GM19043 (cell line): ENCODE data around the gene MTERF2.
A peak's percentile ranks its signal among the peaks of the same experiment; 100 is the strongest.
"Not testable (repeated sequence)": the region's sequence is repeated elsewhere in the genome, so short reads cannot be mapped to it uniquely, and the experiment has no call there.

Experiments
- ATAC-seq: cut with Tn5 transposase; IDR thresholded peaks from one replicate; pipeline ENCODE4 v1.9.1; 2021; ENCODE audit warnings: low read depth; ENCODE audit not compliant: unreplicated experiment

The MTERF2 gene

GRCh38 chr12:106986625-106987389 lies at the start of gene MTERF2:
Gene MTERF2, minus strand, starts transcription at chr12:106987146. Its CDS starts 8,432 bp downstream, at chr12:106978714.
- peak; percentile 97 for ATAC-seq

- no peak for ATAC-seq
Measured at GRCh38 chr12:107035733-107036132, 48.8 kb upstream of the MTERF2 start.

GRCh38 chr12:107033758-107034739 lies 47.1 kb upstream of the MTERF2 start:
- no peak for ATAC-seq

GRCh38 chr12:107032266-107032665 lies 45.3 kb upstream of the MTERF2 start:
- no peak for ATAC-seq

- ATAC-seq = no peak
Measured at GRCh38 chr12:107031061-107031460, 44.1 kb upstream of the MTERF2 start.

GRCh38 chr12:107029081-107029480 lies 42.1 kb upstream of the MTERF2 start:
- ATAC-seq = no peak

GRCh38 chr12:107027636-107028053 lies 40.7 kb upstream of the MTERF2 start:
- ATAC-seq = no peak

GRCh38 chr12:107026806-107027635 lies 40.1 kb upstream of the MTERF2 start:
- ATAC-seq = no peak

GRCh38 chr12:107026356-107026755 lies 39.4 kb upstream of the MTERF2 start:
- ATAC-seq = not testable (repeated sequence)

- no peak for ATAC-seq
Measured at GRCh38 chr12:107025671-107026070, 38.7 kb upstream of the MTERF2 start.

GRCh38 chr12:107019546-107019945 lies 32.6 kb upstream of the MTERF2 start:
- no peak for ATAC-seq

- ATAC-seq = no peak
Measured at GRCh38 chr12:107017042-107017441, 30.1 kb upstream of the MTERF2 start.

- no peak for ATAC-seq
Measured at GRCh38 chr12:107014055-107014454, 27.1 kb upstream of the MTERF2 start.

GRCh38 chr12:107012736-107013425 lies 25.9 kb upstream of the MTERF2 start:
- ATAC-seq = no peak

- no peak for ATAC-seq
Measured at GRCh38 chr12:107011519-107011918, 24.6 kb upstream of the MTERF2 start.

GRCh38 chr12:107007411-107007810 lies 20.5 kb upstream of the MTERF2 start:
- no peak for ATAC-seq

- not testable (repeated sequence) for ATAC-seq
Measured at GRCh38 chr12:107002665-107003064, 15.7 kb upstream of the MTERF2 start.

GRCh38 chr12:106999446-106999845 lies 12.5 kb upstream of the MTERF2 start:
- no peak for ATAC-seq

GRCh38 chr12:106997916-106998315 lies 11.0 kb upstream of the MTERF2 start:
- no peak for ATAC-seq

- not testable (repeated sequence) for ATAC-seq
Measured at GRCh38 chr12:106996102-106996501, 9.2 kb upstream of the MTERF2 start.
